HCT116 (cell line): Measurements from ENCODE around the gene KCNC2. TPM values are rescaled to one million over a fixed set of nuclear protein-coding genes. Genes with fewer than 3 reads are reported as not detected.

ENCODE experiments used
- ATAC-seq: fragments of 200-7000 bp; cut with Tn5 transposase; 2 replicates; pipeline ENCODE4 v1.9.1; 2020; ENCODE audit warnings: mild to moderate bottlenecking, moderate library complexity
- BruUV-seq: library from RNA; stranded (reverse); fragments of 400-500 nt; replicated peaks from 2 replicates; lab custom pipeline; 2021; lab: Mats Ljungman, UMichigan
- CTCF ChIA-PET: fragments of 300-600 bp; sonication (Branson Sonifier 250); formaldehyde crosslinking; loops from one replicate; lab custom pipeline; 2021; ENCODE audit warnings: antibody characterized with exemption; lab: Charles Lee
- POLR2A ChIA-PET: fragments of 300-600, 350-600 bp; sonication (Branson Sonifier 250); formaldehyde crosslinking; loops from one replicate; lab custom pipeline; 2021; ENCODE audit warnings: antibody characterized with exemption; lab: Charles Lee
- RAD21 ChIA-PET, 2 experiments: fragments of 300-600 bp; sonication (Branson Sonifier 250); formaldehyde crosslinking; loops; one replicate each; lab custom pipeline; 2023; ENCODE audit warnings: low total read pairs in 2 of 2; ENCODE audit not compliant: uncharacterized antibody in 2 of 2, unreplicated experiment in 2 of 2, low non-redundant PET in 1 of 2; lab: Charles Lee
- DNase-seq: peaks from one replicate; pipeline ENCODE4 v3.0.0-alpha.2; 2010; ENCODE audit warnings: low read depth, low spot score
- H2AFZ ChIP-seq: fragments of 200-600 bp; shearing (Covaris generic), sonication (generic); 2 replicates; pipeline ENCODE4 v1.6.1; 2017; ENCODE audit warnings: low read depth, mixed run types, mixed read lengths, antibody characterized with exemption, low read length; ENCODE audit not compliant: poor library complexity, severe bottlenecking
- H3K27ac ChIP-seq: 2 replicates; pipeline ENCODE4 v1.5.1; 2012; ENCODE audit warnings: low read depth, low read length
- H3K27me3 ChIP-seq: fragments of 200-600 bp; sonication (generic); 2 replicates; pipeline ENCODE4 v1.6.1; 2016; ENCODE audit warnings: mixed run types, low read length, mixed read lengths; ENCODE audit not compliant: insufficient read depth
- H3K36me3 ChIP-seq, 2 experiments: fragments of 200-500 bp in 1 of 2; fragments of 200-600 bp in 1 of 2; sonication (Bioruptor generic) in 1 of 2; sonication (generic) in 1 of 2; 2 replicates each; pipeline versions ENCODE4 v1.5.1 to v1.6.1; 2014 to 2016; ENCODE audit warnings: low read length in 2 of 2, inconsistent platforms in 1 of 2, mixed read lengths in 1 of 2, mixed run types in 1 of 2; ENCODE audit not compliant: insufficient read depth in 2 of 2, control insufficient read depth in 1 of 2
- H3K4me1 ChIP-seq, 2 experiments: fragments of 200-600 bp in 1 of 2; sonication (generic) in 1 of 2; 2 replicates each; pipeline versions ENCODE4 v1.5.1 to v1.6.1; 2012 to 2017; ENCODE audit warnings: low read length in 2 of 2, inconsistent platforms in 1 of 2, mild to moderate bottlenecking in 1 of 2, mixed read lengths in 1 of 2, mixed run types in 1 of 2, moderate library complexity in 1 of 2; ENCODE audit not compliant: insufficient read depth in 2 of 2, control insufficient read depth in 1 of 2
- H3K4me2 ChIP-seq: fragments of 200-600 bp; sonication (generic); 2 replicates; pipeline ENCODE4 v1.6.1; 2017; ENCODE audit warnings: mixed run types, low read length, mixed read lengths
- H3K4me3 ChIP-seq, 2 experiments: fragments of 200-600 bp in 1 of 2; sonication (generic) in 1 of 2; replicated peaks in 1 of 2; 2 replicates each; pipeline ENCODE4 v1.5.1; 2011 to 2016; ENCODE audit warnings: low read length in 2 of 2, control low read depth in 1 of 2, low read depth in 1 of 2, mild to moderate bottlenecking in 1 of 2, mixed read lengths in 1 of 2, mixed run types in 1 of 2
- H3K79me2 ChIP-seq: fragments of 200-600 bp; sonication (generic); 2 replicates; pipeline ENCODE4 v1.6.1; 2017; ENCODE audit warnings: mild to moderate bottlenecking, mixed run types, low read length, moderate library complexity, mixed read lengths; ENCODE audit not compliant: insufficient read depth
- H3K9ac ChIP-seq: fragments of 200-600 bp; sonication (generic); 2 replicates; pipeline ENCODE4 v1.6.1; 2016; ENCODE audit warnings: low read length, mixed read lengths
- H3K9me2 ChIP-seq: fragments of 200-600 bp; sonication (generic), shearing (Covaris generic); 2 replicates; pipeline ENCODE4 v1.6.1; 2017; ENCODE audit warnings: mixed run types, mild to moderate bottlenecking, moderate library complexity; ENCODE audit not compliant: insufficient read depth
- H3K9me3 ChIP-seq, 2 experiments: fragments of 200-500 bp in 1 of 2; fragments of 200-600 bp in 1 of 2; sonication (Bioruptor generic) in 1 of 2; sonication (generic) in 1 of 2; 2 replicates each; pipeline ENCODE4 v1.6.1; 2014 to 2017; ENCODE audit warnings: low read length in 2 of 2, mixed read lengths in 2 of 2, inconsistent platforms in 1 of 2, low read depth in 1 of 2, mild to moderate bottlenecking in 1 of 2, mixed run types in 1 of 2, moderate library complexity in 1 of 2; ENCODE audit not compliant: control insufficient read depth in 1 of 2, insufficient read depth in 1 of 2
- H4K20me1 ChIP-seq: fragments of 200-600 bp; sonication (generic), shearing (Covaris generic); 2 replicates; pipeline ENCODE4 v1.6.1; 2017; ENCODE audit warnings: mixed run types, mild to moderate bottlenecking, moderate library complexity; ENCODE audit not compliant: insufficient read depth
- CEBPB ChIP-seq: IDR thresholded peaks from 2 replicates; pipeline ENCODE4 v1.6.1; 2012; ENCODE audit warnings: low read depth
- EZH2 ChIP-seq: fragments of 200-600 bp; sonication (generic); IDR thresholded peaks from 2 replicates; pipeline ENCODE4 v1.6.1; 2017; ENCODE audit warnings: antibody characterized with exemption, mixed run types
- FOSL1 ChIP-seq: IDR thresholded peaks from 2 replicates; pipeline ENCODE4 v1.6.1; 2012; ENCODE audit warnings: low read depth
- RAD21 ChIP-seq: IDR thresholded peaks from 2 replicates; pipeline ENCODE4 v1.6.1; 2012; ENCODE audit warnings: low read depth, mild to moderate bottlenecking
- SP1 ChIP-seq: IDR thresholded peaks from 2 replicates; pipeline ENCODE4 v1.6.1; 2012; ENCODE audit warnings: low read depth
- ZBTB33 ChIP-seq: IDR thresholded peaks from 2 replicates; pipeline ENCODE4 v1.6.1; 2011; ENCODE audit warnings: mild to moderate bottlenecking, low read length, moderate library complexity; ENCODE audit not compliant: insufficient replicate concordance; ENCODE audit errors: extremely low read depth
- ZFX ChIP-seq: fragments of 450-650 bp; IDR thresholded peaks from 2 replicates; pipeline ENCODE4 v1.6.1; 2017
- ZNF274 ChIP-seq: fragments of 200-500 bp; sonication (Bioruptor generic); IDR thresholded peaks from 2 replicates; pipeline ENCODE4 v1.6.1; 2014; ENCODE audit warnings: mild to moderate bottlenecking, low read depth, low read length, inconsistent platforms
- intact Hi-C: fragments of 100-400 bp; cut with micrococcal nuclease; formaldehyde crosslinking; loops from 2 replicates; pipeline ENCODE4 v1.10.0; 2022
- total RNA-seq: library from RNA; stranded (reverse); gene quantifications from one replicate; pipeline ENCODE4 v1.2.1, GENCODE V29; 2021; ENCODE audit not compliant: unreplicated experiment
- TF ChIP-seq, protein P1 (sequence below): IDR thresholded peaks from 2 replicates; pipeline ENCODE4 v1.6.1; 2012

KCNC2 gene
- total RNA-seq, 1 experiment from 2014 or later, result not detected

DNA sequence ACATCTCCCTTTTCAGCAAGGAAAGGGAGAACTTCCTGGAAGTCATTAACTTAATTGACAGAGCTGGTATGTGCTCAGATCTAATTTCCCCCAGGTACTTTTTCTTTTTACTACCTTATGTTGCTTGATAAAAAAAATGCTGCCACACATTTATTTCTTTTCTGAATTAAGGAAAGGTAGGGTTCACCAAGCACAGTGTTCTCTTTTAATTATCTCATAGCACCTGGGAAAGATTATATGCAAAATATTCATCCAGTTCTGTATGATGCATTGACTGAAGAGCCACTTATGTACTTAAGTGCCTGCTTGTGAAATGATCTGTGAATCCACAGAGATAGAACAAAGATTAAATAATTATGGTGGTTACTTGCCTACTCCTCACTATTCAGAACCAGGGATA, 25.1 kb downstream of the KCNC2 start:
- BruUV-seq, result no TSS peak

GRCh38 chr12:75183967-75184366, 25.7 kb downstream of the KCNC2 start:
- H3K9ac ChIP-seq, result no peak overlapping the region
- H3K4me2 ChIP-seq, result no peak overlapping the region
- H3K27ac ChIP-seq, result no peak overlapping the region
- no peaks in the 10 kb centered on the region for H3K27me3 ChIP-seq
- H3K79me2 ChIP-seq, result no peaks in the 10 kb centered on the region
- intact Hi-C loops, result no loop called here
- RAD21 ChIA-PET, result no interaction called here
- no peak overlapping the region for H2AFZ ChIP-seq
- no TSS peak for BruUV-seq
- no peak overlapping the region for H3K4me3 ChIP-seq
- POLR2A ChIA-PET, result no interaction called here
- CTCF ChIA-PET, result no interaction called here
- no peaks in the 10 kb centered on the region for H3K4me1 ChIP-seq
- no peaks in the 10 kb centered on the region for H3K9me3 ChIP-seq
- H3K36me3 ChIP-seq, result no peaks in the 10 kb centered on the region
- DNase-seq (no peak), ATAC-seq (no peak)
- no peaks in the 10 kb centered on the region for H4K20me1 ChIP-seq
- no peak for TF ChIP-seq ZFX
- TF ChIP-seq, protein P1, sequence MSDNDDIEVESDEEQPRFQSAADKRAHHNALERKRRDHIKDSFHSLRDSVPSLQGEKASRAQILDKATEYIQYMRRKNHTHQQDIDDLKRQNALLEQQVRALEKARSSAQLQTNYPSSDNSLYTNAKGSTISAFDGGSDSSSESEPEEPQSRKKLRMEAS, result no peak
- TF ChIP-seq EZH2, result no peak
- TF ChIP-seq CEBPB, result no peak
- no peak for TF ChIP-seq FOSL1
- H3K9me2 ChIP-seq, result no peaks in the 10 kb centered on the region

More for the DNA sequence above, 25.1 kb downstream of the KCNC2 start:
- ATAC-seq, result no peak
- H3K4me3 ChIP-seq, result no peak overlapping the region
- CTCF ChIA-PET, result no interaction called here
- TF ChIP-seq CEBPB (no peak), SP1 (no peak), ZBTB33 (no peak), RAD21 (no peak), ZNF274 (no peak)
- POLR2A ChIA-PET, result no interaction called here
- RAD21 ChIA-PET, result no interaction called here
- H3K27ac ChIP-seq, result no peak overlapping the region
- no peaks in the 10 kb centered on the region for H3K36me3 ChIP-seq
- no peaks in the 10 kb centered on the region for H3K27me3 ChIP-seq
- H3K9ac ChIP-seq, result no peak overlapping the region
- no peak overlapping the region for H2AFZ ChIP-seq
- H3K9me3 ChIP-seq, result no peaks in the 10 kb centered on the region
- intact Hi-C loops, result no loop called here
- H3K4me1 ChIP-seq, result no peaks in the 10 kb centered on the region
- H3K79me2 ChIP-seq, result no peaks in the 10 kb centered on the region
- no peak overlapping the region for H3K4me2 ChIP-seq
- H3K9me2 ChIP-seq, result no peaks in the 10 kb centered on the region
- H4K20me1 ChIP-seq, result no peaks in the 10 kb centered on the region
- DNase-seq, result no peak
